Measurements from ENCODE around the gene P2RX6.

P2RX6 gene

GRCh38 chr22:21020802-21021429 is 6.0 kb downstream of the P2RX6 start:
- DNase-seq (ENCODE audit: insufficient read length, low spot score) (peak; percentile 82), FAIRE-seq (no peak)
- peak; percentile 42 for TF ChIP-seq CTCF (IDR thresholded peaks at IDR 0.05; ENCODE audit: insufficient read depth, missing control alignments)

- no peak for FAIRE-seq
- no peak for TF ChIP-seq CTCF (IDR thresholded peaks at IDR 0.05; ENCODE audit: insufficient read depth, missing control alignments)
- DNase-seq (ENCODE audit: insufficient read length, low spot score), result no peak
These were observed 7.5 kb downstream of the P2RX6 start for GRCh38 chr22:21022507-21022906.

- no peak for FAIRE-seq
These were observed 8.1 kb downstream of the P2RX6 start for GRCh38 chr22:21022955-21023614.

GRCh38 chr22:21025266-21025665 is 10.3 kb downstream of the P2RX6 start:
- no peak for TF ChIP-seq CTCF (IDR thresholded peaks at IDR 0.05; ENCODE audit: insufficient read depth, missing control alignments)
- DNase-seq (ENCODE audit: insufficient read length, low spot score) (no peak), FAIRE-seq (no peak)

More at GRCh38 chr22:21022955-21023614, 8.1 kb downstream of the P2RX6 start:
- TF ChIP-seq CTCF (IDR thresholded peaks at IDR 0.05; ENCODE audit: insufficient read depth, missing control alignments), result no peak
- no peak for DNase-seq (ENCODE audit: insufficient read length, low spot score)

- TF ChIP-seq CTCF (IDR thresholded peaks at IDR 0.05; ENCODE audit: insufficient read depth, missing control alignments), result no peak
- no peak for FAIRE-seq
- DNase-seq (ENCODE audit: insufficient read length, low spot score), result no peak
These were observed 11.1 kb downstream of the P2RX6 start for GRCh38 chr22:21025763-21026755.

- DNase-seq (ENCODE audit: insufficient read length, low spot score), result peak; percentile 89
- no peak for FAIRE-seq
- no peak for TF ChIP-seq CTCF (IDR thresholded peaks at IDR 0.05; ENCODE audit: insufficient read depth, missing control alignments)
These were observed 12.1 kb downstream of the P2RX6 start for GRCh38 chr22:21026783-21027692.

Data from D721Med (cell line).